GM11168 (cell line): ENCODE results near the gene ATP11B.

ENCODE experiments used
- in situ Hi-C: fragments of 300-500 bp; cut with MboI; formaldehyde crosslinking; loops from one replicate; pipeline ENCODE4 v1.12.0; 2022; ENCODE audit warnings: low sequenced_read_pairs; ENCODE audit not compliant: unreplicated experiment

The ATP11B gene

DNA sequence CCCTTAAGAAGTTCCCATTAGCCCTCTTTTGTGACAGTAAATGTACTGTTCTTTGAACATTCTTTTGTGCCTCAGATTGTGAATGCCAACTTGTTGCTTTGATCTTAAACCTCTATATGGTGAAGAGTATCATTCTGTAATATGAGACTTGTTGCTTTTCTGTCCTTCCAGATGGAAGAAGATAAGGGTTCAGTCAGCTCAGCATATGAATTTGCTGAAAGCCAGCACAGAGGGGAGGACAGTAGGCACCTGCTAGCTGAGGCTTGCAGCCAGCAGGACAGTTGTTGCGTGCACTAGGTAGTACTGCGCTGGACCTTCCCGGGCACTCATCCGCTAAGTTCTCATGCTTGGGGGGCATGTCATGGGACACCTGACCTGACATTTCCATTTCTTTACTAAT, 112.3 kb downstream of the ATP11B start:
- in situ Hi-C loops = loop anchor here (25.0 kb wide), 1 partner anchor 482 kb away; no protein-coding TSS in a partner anchor

DNA sequence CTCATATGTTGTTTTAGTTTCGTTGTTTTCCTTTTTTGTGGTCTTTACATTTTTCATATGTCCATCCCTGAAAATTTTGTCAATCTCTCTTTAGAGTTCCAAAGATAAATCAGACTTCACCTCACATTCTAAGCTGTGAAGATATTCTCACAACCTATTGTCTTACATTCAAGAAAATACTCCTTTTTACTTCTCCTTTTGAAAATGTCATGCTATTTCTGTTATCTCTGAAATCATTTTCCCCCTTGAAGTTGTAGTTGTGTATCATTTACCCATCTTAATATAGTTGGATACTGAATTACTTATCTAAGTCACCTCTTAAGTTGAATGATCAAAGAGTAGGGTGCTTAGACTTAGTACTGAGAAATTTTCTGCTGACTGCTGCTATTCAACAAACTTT, 112.7 kb downstream of the ATP11B start:
- in situ Hi-C loops = loop anchor here (25.0 kb wide), 1 partner anchor 481 kb away; no protein-coding TSS in a partner anchor

DNA sequence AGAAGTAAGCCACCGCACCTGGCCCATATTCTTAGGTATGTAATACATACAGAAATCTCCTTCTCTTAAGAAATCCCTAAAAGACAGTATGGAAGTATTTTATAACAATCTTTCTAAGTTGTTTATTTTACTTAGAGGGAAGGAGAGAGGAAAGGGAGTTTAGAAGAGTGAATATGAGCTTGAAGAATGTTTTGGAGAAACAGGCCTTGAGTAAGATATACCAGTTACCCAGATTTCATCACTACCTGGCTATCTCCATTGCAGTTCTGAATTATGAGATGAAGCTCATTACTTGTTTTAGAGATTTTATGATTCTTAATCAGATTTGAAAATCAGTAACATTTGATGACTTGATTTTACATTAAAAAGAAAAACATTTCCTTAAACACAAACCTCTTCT, 115.2 kb downstream of the ATP11B start:
- in situ Hi-C loops = loop anchor here (25.0 kb wide), 1 partner anchor 479 kb away; no protein-coding TSS in a partner anchor

DNA sequence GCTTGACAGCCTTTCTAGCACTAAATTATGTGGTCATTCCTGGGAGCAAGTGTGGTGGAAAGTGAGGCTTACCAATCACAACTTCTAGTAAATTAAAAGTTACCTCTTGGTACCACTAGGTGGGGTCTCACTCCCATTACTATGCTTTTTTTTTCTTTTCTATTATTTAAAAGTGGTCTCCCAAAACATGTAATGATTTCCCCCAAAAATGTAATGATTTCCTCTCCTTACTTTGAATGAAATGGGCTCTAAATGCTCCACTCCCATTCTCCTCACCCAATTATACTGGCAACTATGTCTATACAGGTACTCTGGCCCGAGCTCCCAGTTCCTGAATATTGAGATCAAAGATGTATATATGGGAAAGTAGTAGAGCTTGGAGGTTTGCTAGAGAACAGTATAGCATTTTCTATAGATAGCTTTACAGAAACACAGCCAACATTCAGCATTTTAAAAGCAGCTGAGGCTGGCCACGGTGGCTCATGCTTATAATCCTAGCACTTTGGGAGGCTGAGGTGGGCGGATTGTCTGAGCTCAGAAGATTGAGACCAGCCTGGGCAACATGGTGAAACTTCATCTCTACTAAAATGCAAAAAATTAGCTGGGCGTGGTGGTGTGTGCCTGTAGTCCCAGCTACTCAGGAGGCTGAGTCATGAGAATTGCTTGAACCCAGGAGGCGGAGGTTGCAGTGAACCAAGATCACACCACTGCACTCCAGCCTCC, 116.2 kb downstream of the ATP11B start:
- in situ Hi-C loops = loop anchor here (25.0 kb wide), 1 partner anchor 478 kb away; no protein-coding TSS in a partner anchor

DNA sequence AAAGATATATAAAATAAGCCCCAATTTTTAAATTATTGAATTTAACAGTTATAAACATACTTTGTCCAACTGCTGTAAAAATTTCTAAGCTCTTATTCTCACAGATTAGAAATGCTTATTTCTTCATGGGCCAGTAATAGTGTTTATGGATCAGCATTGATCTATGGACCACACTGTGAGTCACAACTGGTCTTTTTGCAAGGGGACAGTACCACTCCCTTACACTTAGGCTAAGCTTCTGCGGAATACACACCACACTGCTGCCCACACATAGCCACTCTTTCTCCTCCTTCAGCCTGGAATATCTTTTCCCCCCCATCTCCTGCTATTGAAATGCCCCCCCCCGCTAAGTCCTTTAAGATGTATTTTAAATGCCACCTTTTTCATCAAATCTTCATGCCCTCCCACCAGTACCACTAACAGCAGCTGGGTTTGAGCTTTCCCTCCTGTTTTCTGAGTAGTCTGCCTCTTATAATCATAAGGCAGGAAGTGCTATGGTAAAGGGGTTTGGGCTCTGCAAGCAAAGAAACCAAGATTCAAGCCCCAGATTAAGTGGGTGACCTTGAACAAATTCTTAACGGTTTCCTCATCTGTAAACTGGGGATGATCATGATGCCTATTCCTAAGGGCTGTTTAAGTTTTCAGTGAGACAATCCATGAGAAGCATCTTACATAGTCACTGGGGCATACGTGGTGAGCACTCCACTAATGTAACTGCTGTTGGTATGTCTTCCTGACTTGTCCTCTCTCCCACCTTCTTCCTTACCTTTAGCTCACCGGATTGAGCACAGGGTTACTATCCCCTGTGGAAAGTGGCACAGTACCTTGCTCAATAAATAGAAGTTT, 117.9 kb downstream of the ATP11B start:
- in situ Hi-C loops = loop anchor here (25.0 kb wide), 1 partner anchor 476 kb away; no protein-coding TSS in a partner anchor

DNA sequence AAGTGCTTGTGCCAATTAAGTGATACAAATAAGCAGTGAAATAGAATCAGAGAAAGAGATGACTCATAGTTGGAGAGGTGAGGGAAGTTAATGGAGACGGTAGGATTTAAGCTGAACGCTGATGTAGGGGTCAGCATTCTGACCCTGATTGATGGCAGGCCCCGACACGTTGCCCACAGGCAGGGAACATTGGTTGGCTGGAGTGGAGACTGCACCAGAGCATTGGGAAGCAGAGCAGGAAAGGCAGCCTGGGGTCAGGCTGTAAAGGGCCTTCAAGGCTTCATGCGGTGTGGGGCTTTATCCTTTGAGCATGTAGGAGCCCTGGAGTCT, 118.4 kb downstream of the ATP11B start:
- in situ Hi-C loops = loop anchor here (25.0 kb wide), 1 partner anchor 476 kb away; no protein-coding TSS in a partner anchor

DNA sequence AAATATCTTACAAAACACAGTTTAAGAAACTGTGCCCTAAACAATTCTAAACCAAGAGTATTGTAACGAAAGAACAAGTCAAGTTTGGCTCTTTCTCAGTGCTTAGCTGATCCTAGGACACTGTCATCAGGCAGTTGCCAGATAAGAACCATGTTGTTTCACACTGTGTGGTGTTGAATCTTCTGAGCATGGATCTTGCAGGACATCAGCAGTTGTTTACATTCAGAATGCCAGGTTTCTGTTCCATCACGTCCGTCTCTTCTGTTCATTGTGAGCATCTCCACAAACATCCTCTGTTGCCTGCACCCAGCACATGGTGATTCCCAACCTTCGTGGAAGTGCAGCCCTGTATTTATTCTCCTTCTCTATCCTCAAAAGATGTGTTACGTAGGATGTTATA, 119.2 kb downstream of the ATP11B start:
- in situ Hi-C loops = loop anchor here (25.0 kb wide), 1 partner anchor 475 kb away; no protein-coding TSS in a partner anchor

DNA sequence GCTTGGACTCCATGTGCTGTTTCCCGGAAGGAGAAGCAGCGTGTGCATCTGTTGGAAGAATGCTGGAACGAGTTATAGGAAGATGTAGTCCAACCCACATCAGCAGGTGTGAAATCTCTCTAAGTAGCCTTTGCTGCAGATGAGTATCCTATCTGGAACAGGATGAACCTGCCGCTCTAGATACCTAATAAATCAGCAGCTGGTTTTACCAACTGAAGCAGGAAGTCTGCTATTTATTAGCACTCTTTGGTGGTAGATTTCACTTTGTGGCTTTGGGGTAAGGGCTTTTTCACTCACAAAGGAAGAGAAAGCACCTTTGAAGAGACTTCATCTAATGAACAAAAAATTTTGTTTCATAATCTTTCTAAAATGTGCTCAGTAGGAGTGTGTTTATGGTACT, 120.6 kb downstream of the ATP11B start:
- in situ Hi-C loops = loop anchor here (25.0 kb wide), 1 partner anchor 473 kb away; no protein-coding TSS in a partner anchor

DNA sequence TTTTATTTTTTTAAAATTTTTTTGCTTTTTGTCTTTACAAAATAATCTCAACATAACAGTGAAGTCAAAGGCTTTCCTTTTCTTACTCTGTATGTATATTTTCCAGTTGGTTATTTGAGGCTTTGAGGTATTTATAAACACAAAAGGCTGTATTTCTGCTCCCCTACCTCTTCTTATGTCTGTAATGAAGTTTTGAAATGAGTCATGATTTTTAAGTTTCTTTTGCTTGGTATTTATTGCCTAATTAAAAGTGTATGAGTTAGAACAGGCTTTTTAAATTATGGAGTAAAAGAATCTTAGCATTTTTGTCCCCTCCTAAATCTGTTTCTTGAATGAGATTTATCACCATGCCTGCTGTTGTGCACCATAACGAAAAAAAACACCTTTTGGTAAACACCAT, 121.0 kb downstream of the ATP11B start:
- in situ Hi-C loops = loop anchor here (25.0 kb wide), 1 partner anchor 473 kb away; no protein-coding TSS in a partner anchor

DNA sequence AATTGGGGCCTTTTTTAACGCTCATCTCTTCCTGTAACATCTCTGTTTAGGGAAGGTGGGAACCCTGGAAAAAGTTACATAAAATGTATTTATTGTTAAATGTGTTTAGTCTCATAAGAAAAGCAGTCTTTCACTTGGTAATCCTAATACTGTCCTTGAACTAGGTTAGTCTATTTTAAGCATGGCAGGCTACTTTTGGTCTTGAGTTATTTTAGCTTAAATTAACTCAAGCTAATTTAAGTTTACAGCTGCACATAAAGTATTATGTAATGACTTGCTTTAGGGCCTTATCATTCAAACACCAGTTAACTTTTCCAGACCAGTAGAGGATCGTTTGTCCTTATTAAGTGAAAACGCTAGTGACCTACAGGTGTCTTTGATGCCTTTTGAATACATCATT, 123.8 kb downstream of the ATP11B start:
- in situ Hi-C loops = loop anchor here (25.0 kb wide), 1 partner anchor 470 kb away; no protein-coding TSS in a partner anchor

DNA sequence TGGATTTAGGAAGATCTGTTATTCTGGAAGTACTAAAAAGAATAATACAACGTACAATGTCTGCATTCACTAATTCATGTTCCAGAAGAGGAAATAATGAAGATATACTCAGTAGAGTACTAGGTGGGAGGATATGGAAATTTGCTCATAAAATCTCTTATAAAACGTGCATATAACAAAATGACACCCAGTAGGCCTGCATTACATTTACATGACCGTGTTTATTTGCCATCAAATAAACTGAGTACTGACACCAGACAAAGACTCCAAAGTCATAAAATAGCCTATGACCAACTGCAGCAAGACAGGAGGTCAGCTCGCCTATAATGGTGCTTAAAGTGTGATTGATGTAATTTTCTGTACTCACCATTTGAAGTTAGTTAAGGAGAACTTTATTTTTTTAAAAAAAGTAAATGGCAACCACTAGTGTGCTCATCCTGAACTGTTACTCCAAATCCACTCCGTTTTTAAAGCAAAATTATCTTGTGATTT, 126.6 kb downstream of the ATP11B start:
- in situ Hi-C loops = loop anchor here (25.0 kb wide), 1 partner anchor 467 kb away; no protein-coding TSS in a partner anchor

DNA sequence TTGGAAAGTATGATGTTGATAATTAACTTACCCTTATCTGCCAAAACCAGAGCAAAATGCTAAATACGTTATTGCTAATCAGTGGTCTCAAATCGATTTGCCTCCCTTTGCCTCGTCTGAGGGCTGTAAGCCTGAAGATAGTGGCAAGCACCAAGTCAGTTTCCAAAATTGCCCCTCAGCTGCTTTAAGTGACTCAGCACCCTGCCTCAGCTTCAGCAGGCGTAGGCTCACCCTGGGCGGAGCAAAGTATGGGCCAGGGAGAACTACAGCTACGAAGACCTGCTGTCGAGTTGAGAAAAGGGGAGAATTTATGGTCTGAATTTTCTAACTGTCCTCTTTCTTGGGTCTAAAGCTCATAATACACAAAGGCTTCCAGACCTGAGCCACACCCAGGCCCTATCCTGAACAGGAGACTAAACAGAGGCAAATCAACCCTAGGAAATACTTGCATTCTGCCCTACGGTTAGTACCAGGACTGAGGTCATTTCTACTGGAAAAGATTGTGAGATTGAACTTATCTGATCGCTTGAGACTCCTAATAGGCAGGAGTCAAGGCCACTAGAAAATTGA, 127.3 kb downstream of the ATP11B start:
- in situ Hi-C loops = loop anchor here (25.0 kb wide), 1 partner anchor 467 kb away; no protein-coding TSS in a partner anchor

DNA sequence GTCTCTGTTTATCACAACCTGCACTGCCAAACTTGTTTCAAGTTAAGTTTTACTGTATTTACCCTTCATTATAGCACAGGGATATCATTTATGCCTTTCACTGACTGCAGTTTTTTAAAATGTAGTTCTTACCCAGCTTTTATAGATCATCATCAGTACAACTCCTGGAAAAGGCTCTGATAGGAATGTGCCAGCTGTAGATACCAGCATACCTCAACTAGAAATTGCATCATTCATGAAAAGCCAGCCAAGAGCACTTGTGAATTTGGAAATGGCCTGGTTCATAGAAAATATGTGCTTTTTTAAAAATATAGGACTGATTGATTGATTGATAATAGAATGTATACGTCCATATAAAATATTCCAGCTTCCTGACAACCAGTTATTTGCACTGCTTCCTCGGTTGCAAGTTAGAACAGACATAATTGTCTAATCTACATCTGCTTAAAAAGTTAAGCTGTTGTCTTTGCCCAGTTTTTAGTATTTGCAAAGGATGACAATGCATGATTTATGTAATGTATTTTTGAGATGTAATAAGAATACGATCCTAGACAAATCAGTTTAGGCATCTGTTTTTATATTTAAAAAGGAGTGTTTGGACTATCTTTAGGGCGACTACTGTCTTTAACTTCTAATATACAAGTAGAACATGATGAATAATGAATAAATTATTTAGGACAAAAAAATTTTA, 128.5 kb downstream of the ATP11B start:
- in situ Hi-C loops = loop anchor here (25.0 kb wide), 1 partner anchor 465 kb away; no protein-coding TSS in a partner anchor

DNA sequence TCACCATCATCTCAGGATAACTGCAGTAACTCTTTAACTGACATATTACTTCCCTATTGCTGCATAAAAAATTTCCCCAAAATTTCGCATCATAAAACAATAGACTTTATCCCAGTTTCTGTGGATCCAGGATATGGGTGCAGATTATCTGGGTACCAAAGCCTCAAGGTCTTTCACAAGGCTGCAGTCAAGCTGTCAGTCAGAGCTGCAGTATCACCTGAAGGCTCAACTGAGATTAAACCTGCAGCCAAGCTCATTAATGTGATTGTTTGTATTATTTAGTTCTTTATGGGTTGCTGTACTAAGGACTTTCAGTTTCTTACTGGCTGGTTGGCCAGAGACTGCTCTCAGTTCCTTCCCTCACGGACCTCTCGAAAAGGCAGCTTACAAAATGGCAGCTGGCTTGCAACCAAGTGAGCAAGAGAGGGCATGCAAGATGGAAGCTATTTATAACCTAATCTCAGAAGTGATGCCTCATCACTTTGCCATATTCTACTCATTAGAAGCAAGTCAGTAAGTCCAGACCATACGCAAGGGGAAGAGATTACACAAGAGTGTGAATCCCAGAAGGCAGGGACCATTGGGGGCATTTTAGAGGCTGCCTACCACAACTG, 132.1 kb downstream of the ATP11B start:
- in situ Hi-C loops = no loop called here

DNA sequence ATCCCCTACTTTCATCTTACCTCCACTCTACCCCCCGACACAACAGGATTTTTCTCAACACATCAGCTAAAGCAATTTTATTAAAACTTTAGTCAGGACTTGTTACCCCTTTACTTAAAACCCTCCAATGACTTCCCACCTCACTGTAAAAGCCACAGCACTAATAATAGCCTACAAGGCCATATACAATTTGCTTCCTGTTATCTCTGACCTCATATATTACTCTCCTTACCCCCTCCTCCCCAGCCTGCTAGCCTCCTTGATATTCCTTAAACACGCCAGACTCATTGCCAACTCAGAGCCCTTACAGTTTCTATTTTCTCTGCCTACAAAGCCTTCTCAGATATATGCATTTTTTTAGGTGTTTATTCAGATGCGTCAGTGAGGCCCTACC, 132.6 kb downstream of the ATP11B start:
- in situ Hi-C loops = no loop called here

DNA sequence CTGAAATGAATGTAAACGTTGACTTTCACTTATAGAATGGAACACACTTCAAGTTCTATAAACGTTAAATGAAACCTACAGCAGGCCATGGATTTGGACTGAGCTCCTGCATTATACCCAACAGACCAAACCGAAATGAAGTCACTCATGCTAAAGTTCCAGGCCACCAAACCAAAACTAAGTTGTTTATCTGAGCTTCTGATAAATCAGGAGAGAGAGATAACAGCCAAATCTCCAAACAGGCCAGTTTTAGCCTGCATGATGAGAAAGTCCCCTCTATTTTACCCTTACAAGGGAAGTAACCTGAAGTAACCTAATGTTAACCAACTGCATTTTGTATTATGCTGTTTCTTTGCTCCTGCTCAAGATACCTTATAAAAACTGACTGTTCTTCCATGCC, 142.5 kb downstream of the ATP11B start:
- in situ Hi-C loops = no loop called here

DNA sequence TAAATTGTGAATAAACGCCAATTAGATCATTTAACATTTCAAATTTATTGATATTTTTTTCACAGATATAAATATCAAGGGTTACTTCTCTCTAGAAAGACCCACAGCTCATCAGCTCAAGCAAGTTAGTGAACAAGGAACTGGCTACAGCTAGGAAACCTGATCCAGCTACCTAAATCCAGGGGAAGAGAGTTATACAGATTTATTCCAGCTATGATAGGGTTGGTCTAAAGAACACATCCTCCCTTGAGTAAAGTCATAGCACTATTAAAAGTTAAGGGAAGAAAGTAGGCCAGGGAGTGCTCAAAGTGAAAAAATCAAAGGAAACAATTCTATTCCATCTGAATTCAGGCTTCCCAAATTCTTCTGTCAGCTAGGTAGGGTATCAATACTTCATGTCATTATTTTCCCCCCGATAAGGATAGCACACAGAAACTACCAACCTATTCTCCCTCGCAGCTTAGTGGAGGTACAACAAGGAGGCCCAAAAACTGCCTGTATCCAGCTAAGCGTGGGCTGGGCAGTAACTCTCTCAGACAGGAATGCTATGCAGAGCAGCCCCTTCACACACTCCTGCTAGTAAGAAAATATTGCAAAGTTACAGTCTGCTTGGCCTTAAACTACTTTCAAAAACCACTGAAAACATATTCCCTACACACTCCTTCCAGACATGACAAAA, 143.1 kb downstream of the ATP11B start:
- in situ Hi-C loops = no loop called here

DNA sequence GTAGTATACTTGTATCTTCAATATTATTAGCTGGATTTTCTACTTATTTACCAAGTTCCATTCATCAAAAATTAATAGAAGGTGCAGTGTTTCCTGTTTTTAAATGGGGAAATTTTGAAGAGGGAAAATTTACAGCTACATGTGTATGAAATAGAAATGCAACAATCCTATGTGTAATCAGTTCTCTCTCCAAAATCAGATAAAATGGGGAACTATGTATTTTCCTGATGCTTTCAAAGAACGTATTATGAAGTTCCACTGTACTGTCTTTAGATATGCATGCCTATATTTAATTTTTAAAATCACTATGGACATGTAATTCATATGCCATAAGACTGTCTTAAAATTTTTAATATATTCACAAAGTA, 143.6 kb downstream of the ATP11B start:
- in situ Hi-C loops = no loop called here
